Central memory CD4-positive, alpha-beta T cell (primary cell): ENCODE results near the gene PCSK2.

Experiments
- DNase-seq: peaks from one replicate; pipeline ENCODE4 v3.0.0; 2022

Gene PCSK2

DNA sequence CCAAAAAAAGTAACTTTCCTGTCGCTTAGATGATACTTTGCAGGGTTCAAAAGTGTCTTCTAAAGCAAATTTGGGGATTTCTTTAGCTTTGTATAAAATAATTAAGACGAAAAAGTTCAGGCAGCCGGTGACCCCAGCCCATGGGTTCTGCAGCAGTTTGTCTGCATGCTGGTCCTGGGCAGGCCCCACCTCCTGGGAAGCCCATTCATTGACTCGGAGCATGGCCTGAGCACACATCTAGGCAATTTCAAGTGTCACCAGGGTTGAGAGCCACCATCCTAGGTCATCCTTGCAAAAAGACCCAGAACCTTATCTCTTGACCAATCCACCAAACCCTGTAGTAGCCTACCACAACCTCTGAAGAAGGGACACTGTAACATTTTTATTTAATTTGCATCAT, 283.7 kb downstream of the PCSK2 start:
- DNase-seq: no peak

DNA sequence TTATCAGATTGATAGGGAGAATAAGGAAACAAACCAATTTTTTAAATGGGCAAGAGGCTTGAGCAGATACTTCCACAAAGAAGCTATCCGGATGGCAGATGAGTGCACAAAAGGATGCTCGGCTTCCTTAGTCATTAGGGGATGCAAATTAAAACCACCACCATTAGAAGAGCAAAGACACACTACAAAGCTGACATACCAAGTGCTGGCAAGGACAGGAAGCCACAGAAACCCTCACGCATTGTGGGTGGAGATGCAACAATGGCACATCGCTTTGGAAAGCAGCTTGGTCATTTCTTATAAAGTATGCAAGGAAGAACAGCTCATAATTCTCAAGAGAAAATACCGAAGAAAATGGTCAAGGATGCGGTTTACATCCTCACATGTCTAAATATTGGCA, 284.6 kb downstream of the PCSK2 start:
- no peak for DNase-seq

DNA sequence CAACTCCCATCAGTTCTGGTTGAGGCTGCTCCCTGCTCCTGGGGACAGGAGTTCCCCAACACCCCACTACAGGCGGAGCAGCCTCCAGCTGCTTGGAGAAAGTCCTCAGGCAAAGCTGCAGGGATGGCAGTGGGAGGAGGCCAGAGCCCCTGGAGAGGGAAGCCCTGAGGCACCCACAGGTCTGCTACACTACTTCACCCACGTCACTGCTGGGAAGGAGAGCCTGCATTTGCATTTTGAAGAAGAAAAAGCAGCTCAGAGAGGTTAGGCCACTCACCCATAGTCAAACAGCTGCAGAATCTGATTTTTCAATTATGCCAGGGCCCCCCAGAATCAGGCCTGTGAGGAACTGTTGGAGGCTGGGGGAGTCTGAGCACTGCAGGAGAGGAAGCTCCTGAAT, 287.1 kb downstream of the PCSK2 start:
- DNase-seq: no peak

DNA sequence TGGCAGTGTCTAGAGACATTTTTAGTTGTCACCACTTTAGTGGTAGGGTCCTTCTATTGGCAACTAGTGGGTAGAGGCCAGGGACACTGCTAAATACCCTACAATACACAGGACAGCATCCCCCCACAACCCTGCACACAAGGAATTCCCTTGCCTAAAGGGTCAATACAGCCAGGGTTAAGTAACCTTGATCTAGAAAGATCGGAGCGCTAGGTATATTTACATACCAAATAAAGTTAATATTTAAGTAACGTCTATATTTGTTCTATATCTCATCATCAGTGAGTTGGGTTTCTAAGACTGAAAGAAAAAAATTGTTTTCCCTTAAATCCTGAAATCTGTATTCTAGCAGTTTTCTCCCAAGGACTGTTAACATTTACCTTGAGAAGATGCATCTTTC, 288.2 kb downstream of the PCSK2 start:
- no peak for DNase-seq

GRCh38 chr20:17518339-17519052, 291.7 kb downstream of the PCSK2 start:
- no peak for DNase-seq

- no peak for DNase-seq
Measured at GRCh38 chr20:17519606-17520285, 292.9 kb downstream of the PCSK2 start.

DNA sequence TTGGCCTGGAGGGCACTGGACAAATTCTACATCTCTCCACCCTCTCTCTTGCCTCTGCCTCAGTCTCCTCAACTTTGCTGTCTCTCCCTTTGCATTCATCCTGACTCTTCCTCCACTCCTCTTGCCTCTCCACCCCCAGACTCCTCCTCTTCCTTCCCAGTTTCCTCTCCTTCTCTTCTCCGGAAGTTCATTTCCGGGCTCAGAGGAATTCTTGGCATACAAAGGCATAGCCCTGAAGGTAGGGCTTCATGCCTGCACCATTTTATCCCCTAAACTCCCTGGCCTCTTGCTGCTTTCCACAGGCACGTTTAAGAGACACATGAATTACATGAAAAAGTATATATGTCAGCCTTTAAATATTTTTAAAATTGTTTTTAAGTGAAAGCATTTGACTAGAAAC, 293.7 kb downstream of the PCSK2 start:
- DNase-seq: no peak

- no peak for DNase-seq
Measured at GRCh38 chr20:17522528-17522927, 295.7 kb downstream of the PCSK2 start.

DNA sequence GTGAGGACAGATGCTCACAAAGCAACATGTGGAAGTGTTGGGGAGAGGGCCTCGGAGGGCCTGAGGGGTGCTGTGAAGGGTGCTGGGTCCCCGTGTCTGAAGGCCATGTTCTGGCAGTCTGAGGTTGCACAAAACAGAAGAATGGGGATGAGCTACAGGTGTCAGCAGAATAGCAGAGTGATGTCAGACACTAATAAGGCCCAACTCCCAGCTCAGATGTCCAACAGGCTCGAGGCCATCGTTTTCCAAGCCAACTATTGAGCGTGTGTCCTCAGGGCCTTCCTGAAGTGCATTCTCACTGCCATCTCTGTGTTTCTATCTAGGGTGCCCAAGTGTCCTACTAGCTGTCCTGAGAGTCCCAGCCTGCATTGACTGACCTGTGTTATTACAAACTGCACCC, 296.5 kb downstream of the PCSK2 start:
- no peak for DNase-seq

DNA sequence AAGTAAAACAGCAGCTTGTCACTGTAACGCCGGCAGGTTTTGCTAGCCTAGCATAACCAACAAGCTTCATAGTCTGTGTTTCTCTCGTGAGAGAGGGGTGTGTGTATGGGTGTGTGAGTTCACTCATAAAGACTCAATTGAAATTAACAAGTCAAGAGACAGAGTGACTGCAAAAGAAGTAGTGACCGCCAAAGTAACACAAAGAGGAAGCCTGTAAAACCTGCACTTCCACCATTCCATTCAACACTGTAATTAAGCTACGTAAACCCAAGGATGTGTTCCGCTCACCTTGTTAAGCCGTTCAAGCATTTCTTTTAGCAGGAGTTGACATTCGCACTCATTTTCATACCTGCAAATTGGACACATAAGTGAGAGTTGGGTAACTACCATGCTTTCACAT, 297.7 kb downstream of the PCSK2 start:
- no peak for DNase-seq

GRCh38 chr20:17525132-17525531, 298.3 kb downstream of the PCSK2 start:
- no peak for DNase-seq

DNA sequence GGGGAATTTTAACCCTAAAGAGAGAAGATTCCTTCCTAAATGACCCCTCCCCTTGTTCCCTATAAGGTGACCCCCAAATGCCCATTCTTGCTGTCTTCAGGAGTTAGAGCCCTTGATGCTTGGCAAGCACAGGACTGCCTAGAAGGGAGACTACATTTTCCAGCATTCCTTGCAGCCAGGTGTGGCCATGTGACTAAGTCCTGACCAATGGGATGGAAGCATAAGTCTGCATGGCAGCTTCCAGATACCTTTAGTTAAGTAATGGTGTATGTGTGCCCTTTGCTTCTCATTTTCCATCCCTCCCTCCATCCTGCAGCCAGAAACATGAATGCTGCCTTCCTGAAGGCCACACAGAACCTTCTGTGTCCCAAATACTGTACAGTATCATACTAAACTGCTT, 298.8 kb downstream of the PCSK2 start:
- DNase-seq: no peak

DNA sequence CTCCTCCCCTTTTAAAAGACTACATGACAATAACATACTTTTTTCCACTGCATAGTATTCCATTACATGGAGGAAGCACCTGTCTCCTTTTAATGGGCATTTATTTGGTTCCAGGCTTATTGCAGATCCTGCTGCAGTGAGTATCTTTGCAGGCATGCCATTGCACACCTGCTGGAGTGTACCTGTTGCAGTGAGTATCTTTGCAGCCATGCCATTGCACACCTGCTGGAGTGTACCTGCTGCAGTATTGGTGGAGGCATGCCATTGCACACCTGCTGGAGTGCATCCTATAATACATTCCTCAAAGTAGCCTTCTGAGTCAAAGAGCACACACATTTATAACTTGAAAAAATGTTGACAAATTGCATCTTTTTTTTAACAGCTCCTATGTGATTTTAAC, 302.7 kb downstream of the PCSK2 start:
- DNase-seq: no peak

DNA sequence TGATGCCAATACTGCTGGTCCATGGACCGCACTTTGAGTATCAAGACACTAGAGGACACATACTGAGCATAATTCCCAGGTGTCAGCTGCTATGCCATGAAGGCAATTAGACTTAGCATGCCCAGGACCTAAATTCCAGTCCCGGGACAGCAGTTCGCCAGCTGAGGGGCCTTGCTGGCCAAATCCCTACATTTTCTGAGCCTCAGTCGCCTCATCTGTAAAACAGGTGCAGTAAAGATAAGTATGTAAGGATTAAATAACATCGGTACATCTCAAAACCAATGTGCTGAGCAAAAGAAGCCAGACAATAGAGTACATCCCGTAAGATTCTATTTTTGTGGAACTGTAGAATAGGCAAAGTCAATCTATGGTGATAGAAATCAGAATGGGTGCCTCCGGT, 303.3 kb downstream of the PCSK2 start:
- no peak for DNase-seq

DNA sequence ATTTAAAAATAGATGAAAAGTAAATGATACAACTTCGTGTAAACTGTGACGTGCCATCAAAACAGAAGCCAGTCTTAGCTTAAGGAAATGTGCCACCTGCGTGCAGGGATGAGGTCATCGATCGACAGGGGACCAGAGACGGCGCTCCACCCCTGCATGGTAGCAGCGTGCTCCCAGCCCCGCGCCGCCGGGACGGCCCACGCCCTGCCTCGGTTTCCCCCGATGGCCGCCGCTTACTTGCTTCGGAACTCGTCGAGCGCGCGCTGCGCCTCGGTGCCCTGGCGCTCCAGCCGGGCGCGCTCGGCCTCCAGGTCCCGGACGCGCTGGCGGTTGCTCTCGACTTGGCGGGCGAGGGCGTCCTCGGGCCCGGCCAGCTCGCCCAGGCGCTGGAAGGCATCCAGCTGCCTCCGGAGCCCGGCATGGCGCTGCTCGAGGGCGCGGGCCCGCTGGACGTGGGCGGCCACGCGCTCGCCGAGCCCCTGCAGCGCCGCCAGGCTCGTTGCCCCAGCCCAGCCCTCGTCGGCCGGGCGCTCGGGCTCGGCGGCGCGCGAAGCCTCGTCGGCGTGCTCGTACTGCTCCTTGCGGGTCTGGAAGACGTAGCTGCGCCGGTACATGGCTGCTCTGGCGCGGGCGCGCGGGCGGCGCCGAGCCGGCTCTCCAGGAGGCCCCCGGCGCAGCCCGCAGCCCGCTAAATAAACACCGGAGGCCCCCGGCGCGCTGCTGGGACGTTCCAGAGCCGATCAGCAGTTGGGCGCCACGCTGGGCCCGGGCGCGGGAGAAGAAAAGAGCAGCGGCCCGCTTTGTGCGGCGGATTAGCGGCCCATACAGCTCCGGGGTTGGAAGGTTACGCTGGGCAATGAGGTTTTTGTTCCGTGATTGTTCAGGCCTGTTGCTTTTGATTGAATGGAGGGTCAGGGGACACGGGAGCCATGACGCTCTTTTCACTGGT, 304.1 kb downstream of the PCSK2 start, which contains the start of gene BFSP1:
Gene BFSP1, minus strand, starts transcription at position 664 of the 949 bp plus-strand sequence. Its CDS starts 50 bp downstream, at position 614.
- DNase-seq: peak; percentile 19

DNA sequence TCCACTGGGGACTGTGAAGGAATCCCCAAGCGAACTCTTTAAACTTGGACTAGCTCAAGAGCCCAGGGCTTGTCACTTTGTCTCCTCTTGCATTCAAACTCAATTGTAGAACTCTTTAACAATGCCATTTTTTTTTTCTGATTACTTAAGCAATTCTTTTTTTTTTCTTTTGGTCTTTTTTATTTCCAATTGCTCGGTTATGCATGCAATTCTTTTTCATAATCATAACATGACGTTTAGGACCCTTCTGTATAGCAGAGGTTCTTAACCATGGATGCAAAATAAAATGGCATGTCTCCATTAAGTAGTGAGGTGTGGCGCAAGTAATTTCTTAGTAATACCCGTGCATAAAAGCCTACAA, 304.8 kb downstream of the PCSK2 start:
- DNase-seq: no peak

DNA sequence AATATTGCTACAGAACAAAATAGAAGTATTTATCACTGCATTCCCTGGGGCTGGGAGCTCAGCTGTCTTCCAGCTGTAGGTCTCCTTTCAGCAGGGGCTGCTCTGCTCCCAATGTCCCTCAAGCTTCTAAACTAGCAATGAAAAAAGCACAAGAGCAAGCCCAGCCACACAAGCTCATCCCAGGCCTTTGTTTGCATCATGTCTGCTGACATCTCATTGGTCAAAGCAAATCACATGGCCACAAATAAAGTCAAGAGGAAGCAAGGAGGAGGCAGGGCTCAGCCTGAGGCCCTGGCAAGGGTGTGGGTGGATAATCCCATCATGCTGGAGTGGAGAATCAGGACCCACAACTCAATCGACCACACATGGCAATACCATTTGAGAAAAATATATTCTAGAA, 306.6 kb downstream of the PCSK2 start:
- no peak for DNase-seq

DNA sequence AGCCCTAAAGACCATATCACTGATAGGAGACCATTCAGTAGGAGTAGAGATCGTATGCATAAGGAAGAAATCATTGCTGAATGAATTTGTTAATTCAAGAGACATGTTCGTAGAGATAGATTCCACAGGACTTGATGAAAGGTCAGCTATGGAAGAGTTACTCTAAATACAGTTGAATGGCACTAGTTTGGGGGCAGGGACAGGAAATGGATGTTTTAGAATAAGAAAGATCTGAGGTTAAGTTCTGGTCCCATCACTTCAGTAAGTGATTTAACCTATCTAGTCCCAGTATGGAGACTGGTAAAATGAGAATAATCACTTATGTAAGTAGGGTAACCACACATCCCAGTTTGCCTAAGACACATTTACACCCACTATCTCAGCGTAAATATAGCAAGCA, 307.2 kb downstream of the PCSK2 start:
- DNase-seq: no peak
